Measurements from ENCODE around the gene EPAS1. TPM values are rescaled to one million over a fixed set of nuclear protein-coding genes. Genes with fewer than 3 reads are reported as not detected.

EPAS1 gene
- total RNA-seq, 2 experiments from 2014 or later, result 4.2 to 5.4 TPM

DNA sequence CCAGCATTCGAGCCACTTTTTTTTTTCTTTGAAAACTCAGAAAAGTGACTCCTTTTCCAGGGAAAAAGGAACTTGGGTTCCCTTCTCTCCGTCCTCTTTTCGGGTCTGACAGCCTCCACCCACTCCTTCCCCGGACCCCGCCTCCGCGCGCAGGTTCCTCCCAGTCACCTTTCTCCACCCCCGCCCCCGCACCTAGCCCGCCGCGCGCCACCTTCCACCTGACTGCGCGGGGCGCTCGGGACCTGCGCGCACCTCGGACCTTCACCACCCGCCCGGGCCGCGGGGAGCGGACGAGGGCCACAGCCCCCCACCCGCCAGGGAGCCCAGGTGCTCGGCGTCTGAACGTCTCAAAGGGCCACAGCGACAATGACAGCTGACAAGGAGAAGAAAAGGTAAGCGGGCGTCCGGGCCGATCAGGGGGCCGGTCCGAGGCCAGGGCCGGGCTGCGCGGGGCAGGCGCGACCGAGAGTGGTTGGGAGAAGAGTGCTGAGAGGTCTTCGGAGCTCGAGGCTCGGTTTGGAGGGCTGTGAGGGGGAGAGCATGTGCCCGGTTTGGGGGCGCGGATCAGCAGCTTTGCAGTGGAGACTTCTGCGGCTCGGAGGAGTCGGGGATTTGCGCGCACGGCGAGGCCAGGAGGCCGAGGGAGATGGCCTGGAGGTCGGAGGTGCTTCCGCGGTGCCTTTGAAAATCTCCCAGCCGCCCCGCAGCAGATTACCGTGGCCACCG is 502 bp downstream of the EPAS1 start:
- intact Hi-C loops (cut with DNase I, micrococcal nuclease), result loop anchor here (2.0 to 10.0 kb wide), 7 partner anchors 50 to 655 kb away; no protein-coding TSS in a partner anchor
- TF ChIP-seq CTCF (IDR thresholded peaks at IDR 0.05), result no peak
- H3K36me3 ChIP-seq (ENCODE audit: insufficient read depth, low read length), result no peaks in the 10 kb centered on the region
- CTCF ChIA-PET, result no interaction called here
- Mint-ChIP-seq H3K9me3 (no peaks in the 10 kb centered on the region), H3K4me1 (ENCODE audit: low read depth) (peaks cover 29% of the 10 kb centered on the region), H3K27me3 (peaks cover 44% of the 10 kb centered on the region), H3K36me3 (ENCODE audit: low read depth) (peaks cover 11% of the 10 kb centered on the region), H3K27ac (peak overlapping the region; percentile 78), H3K4me3 (peak overlapping the region; percentile 98)
- H3K27me3 ChIP-seq (ENCODE audit: control insufficient read depth in 1 of 2, insufficient read depth in 2 of 2, low read length in 2 of 2), result peaks cover 35 to 45% of the 10 kb centered on the region in 2 experiments
- peak; percentile 54 to 84 (median 71) for DNase-seq
- no peak overlapping the region for H3K27ac ChIP-seq (ENCODE audit: low read depth in 1 of 2, low read length in 2 of 2)
- H3K4me3 ChIP-seq (ENCODE audit: low read length), result peak overlapping the region; percentile 84
- peaks cover 0 to 19% of the 10 kb centered on the region in 2 experiments for H3K9me3 ChIP-seq (ENCODE audit: control insufficient read depth in 1 of 2, insufficient read depth in 1 of 2, low read length in 2 of 2)
- POLR2A ChIA-PET, result interaction anchor here (0.7 to 1.9 kb wide), 7 partner anchors 8 to 618 kb away, joined by 3 to 4 read pairs (median 3); no protein-coding TSS in a partner anchor
- H3K4me1 ChIP-seq (ENCODE audit: insufficient read depth, low read length), result peaks cover 34% of the 10 kb centered on the region
- ATAC-seq (ENCODE audit: poor library complexity), result peak; percentile 75

DNA sequence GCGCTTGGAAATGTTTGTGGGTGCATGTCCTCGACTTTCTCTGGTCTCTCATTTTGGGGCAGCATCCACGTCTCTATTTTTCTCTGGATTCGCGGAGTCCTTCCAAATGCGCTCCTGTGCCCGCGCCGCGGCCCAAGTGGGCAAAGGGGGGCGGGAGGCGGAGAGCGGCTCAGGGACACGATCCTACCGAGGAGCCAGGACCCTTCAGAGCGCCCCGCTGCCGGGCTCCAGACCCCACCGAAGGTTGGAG is 990 bp downstream of the EPAS1 start:
- ATAC-seq (ENCODE audit: poor library complexity), result no peak
- intact Hi-C loops (cut with DNase I, micrococcal nuclease), result loop anchor here (2.0 to 10.0 kb wide), 7 partner anchors 49 to 655 kb away; no protein-coding TSS in a partner anchor
- H3K4me3 Mint-ChIP-seq, result peak overlapping the region; percentile 98
- peaks cover 34% of the 10 kb centered on the region for H3K4me1 ChIP-seq (ENCODE audit: insufficient read depth, low read length)
- peak overlapping the region; percentile 84 for H3K4me3 ChIP-seq (ENCODE audit: low read length)
- peaks cover 11% of the 10 kb centered on the region for H3K36me3 Mint-ChIP-seq (ENCODE audit: low read depth)
- H3K9me3 Mint-ChIP-seq, result no peaks in the 10 kb centered on the region
- H3K27me3 ChIP-seq (ENCODE audit: control insufficient read depth in 1 of 2, insufficient read depth in 2 of 2, low read length in 2 of 2), result peaks cover 38 to 45% of the 10 kb centered on the region in 2 experiments
- peaks cover 46% of the 10 kb centered on the region for H3K27me3 Mint-ChIP-seq
- no peaks in the 10 kb centered on the region for H3K36me3 ChIP-seq (ENCODE audit: insufficient read depth, low read length)
- peaks cover 31% of the 10 kb centered on the region for H3K4me1 Mint-ChIP-seq (ENCODE audit: low read depth)
- peak overlapping the region; percentile 52 for H3K27ac Mint-ChIP-seq
- ChIA-PET POLR2A (interaction anchor here (1.3 to 1.9 kb wide), 2 partner anchors 9 to 58 kb away, joined by 3 to 4 read pairs; no protein-coding TSS in a partner anchor), CTCF (no interaction called here)
- DNase-seq, result no peak
- peaks cover 0 to 19% of the 10 kb centered on the region in 2 experiments for H3K9me3 ChIP-seq (ENCODE audit: control insufficient read depth in 1 of 2, insufficient read depth in 1 of 2, low read length in 2 of 2)
- H3K27ac ChIP-seq (ENCODE audit: low read depth in 1 of 2, low read length in 2 of 2), result no peak overlapping the region
- no peak for TF ChIP-seq CTCF (IDR thresholded peaks at IDR 0.05)

DNA sequence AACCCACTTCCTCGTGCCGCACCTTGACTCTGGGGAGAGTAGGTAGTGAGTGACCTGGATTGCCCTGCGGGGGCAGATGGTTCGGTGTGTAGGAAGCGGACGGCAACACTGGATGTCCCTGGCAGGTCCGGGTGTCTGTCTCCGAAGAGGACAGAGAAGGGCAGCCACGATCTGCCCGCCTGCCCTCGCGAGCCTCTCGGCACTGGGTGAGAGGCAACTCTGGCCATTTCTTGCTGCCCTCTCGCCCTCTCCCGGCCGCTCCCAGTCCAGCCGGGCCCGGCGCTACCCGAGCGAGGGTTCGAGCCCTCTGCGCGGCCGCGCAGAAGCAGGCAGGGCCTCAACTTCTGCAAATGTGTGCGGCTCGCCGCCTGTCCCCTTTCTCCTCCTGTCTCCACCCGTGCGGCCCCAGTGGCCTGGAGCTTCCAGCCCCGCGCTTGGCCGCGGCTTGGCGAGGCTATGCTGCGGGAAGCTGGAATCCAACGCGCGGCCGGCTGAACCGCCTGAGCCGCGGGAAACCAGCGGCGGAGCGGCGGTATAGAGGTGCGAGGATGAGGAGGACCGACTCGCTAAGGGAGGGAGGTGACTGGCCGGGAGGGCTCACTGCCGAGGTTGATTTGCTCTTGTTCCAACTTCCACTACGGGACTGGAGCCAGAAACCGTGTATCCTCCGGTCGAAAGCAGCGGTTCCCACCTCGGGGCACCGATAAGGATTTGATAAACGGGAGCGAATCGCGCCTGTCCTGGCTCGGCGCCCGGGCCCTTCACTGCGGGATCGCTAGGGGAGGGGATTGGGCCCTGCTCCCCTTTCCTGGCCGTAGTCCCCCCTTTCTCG is 1.5 kb downstream of the EPAS1 start:
- DNase-seq (peak in 7 of 14 experiments; percentile 13 to 50 (median 30)), ATAC-seq (ENCODE audit: poor library complexity) (no peak)
- no peaks in the 10 kb centered on the region for H3K36me3 ChIP-seq (ENCODE audit: insufficient read depth, low read length)
- ChIA-PET CTCF (no interaction called here), POLR2A (interaction anchor here (1.3 to 1.9 kb wide), 2 partner anchors 9 to 59 kb away, joined by 3 to 4 read pairs; no protein-coding TSS in a partner anchor)
- peaks cover 0 to 19% of the 10 kb centered on the region in 2 experiments for H3K9me3 ChIP-seq (ENCODE audit: control insufficient read depth in 1 of 2, insufficient read depth in 1 of 2, low read length in 2 of 2)
- H3K9me3 Mint-ChIP-seq, result no peaks in the 10 kb centered on the region
- H3K4me1 Mint-ChIP-seq (ENCODE audit: low read depth), result peaks cover 36% of the 10 kb centered on the region
- H3K4me3 ChIP-seq (ENCODE audit: low read length), result peak overlapping the region; percentile 84
- peaks cover 36% of the 10 kb centered on the region for H3K4me1 ChIP-seq (ENCODE audit: insufficient read depth, low read length)
- H3K27ac Mint-ChIP-seq, result peak overlapping the region; percentile 52
- H3K27ac ChIP-seq (ENCODE audit: low read depth in 1 of 2, low read length in 2 of 2), result no peak overlapping the region
- H3K27me3 Mint-ChIP-seq, result peaks cover 51% of the 10 kb centered on the region
- intact Hi-C loops (cut with DNase I, micrococcal nuclease), result loop anchor here (2.0 to 10.0 kb wide), 7 partner anchors 49 to 656 kb away; no protein-coding TSS in a partner anchor
- peaks cover 11% of the 10 kb centered on the region for H3K36me3 Mint-ChIP-seq (ENCODE audit: low read depth)
- peak overlapping the region; percentile 98 for H3K4me3 Mint-ChIP-seq
- no peak for TF ChIP-seq CTCF (IDR thresholded peaks at IDR 0.05)
- H3K27me3 ChIP-seq (ENCODE audit: control insufficient read depth in 1 of 2, insufficient read depth in 2 of 2, low read length in 2 of 2), result peaks cover 41 to 45% of the 10 kb centered on the region in 2 experiments

Measured in CD4-positive, alpha-beta T cell (primary cell).